HepG2 (cell line): Measurements from ENCODE around the gene SCFD1. TPM values are rescaled to one million over a fixed set of nuclear protein-coding genes. Genes with fewer than 3 reads are reported as not detected.
A peak's percentile ranks its signal among the peaks of the same experiment; 100 is the strongest.

Source experiments
- CBX1 ChIP-seq: IDR thresholded peaks from one replicate; pipeline ENCODE4 v1.6.1; 2016; ENCODE audit warnings: antibody characterized with exemption, low read depth
- CENPBD1 ChIP-seq: sonication (generic); formaldehyde crosslinking; IDR thresholded peaks from 2 replicates; pipeline ENCODE4 v1.8.0; 2022; ENCODE audit warnings: missing genetic modification reagents, low read depth, mild to moderate bottlenecking, borderline replicate concordance
- CHD2 ChIP-seq: IDR thresholded peaks from 2 replicates; pipeline ENCODE4 v1.6.1; 2011; ENCODE audit warnings: low read depth, low read length, improper control_type of control experiment
- E2F5 ChIP-seq: sonication (generic); formaldehyde crosslinking; conservative IDR thresholded peaks from 2 replicates; pipeline ENCODE4 v1.4.0; 2020; ENCODE audit warnings: missing genetic modification reagents
- EHMT2 ChIP-seq: fragments of 200-600 bp; sonication (generic); IDR thresholded peaks from 2 replicates; pipeline ENCODE4 v1.7.0; 2017; ENCODE audit warnings: antibody characterized with exemption, low read depth, low read length, borderline replicate concordance
- FOXA3 ChIP-seq: IDR thresholded peaks from 2 replicates; pipeline ENCODE4 v1.6.1; 2016; ENCODE audit warnings: missing genetic modification reagents, missing compliant biosample characterization
- MAFG ChIP-seq: sonication (generic); formaldehyde crosslinking; IDR thresholded peaks from 2 replicates; pipeline ENCODE4 v1.5.1; 2020; ENCODE audit warnings: mild to moderate bottlenecking, missing genetic modification reagents
- NFATC3 ChIP-seq: sonication (generic); formaldehyde crosslinking; IDR thresholded peaks from 2 replicates; pipeline ENCODE4 v1.5.1; 2020; ENCODE audit warnings: mild to moderate bottlenecking, missing genetic modification reagents
- NR1H2 ChIP-seq: sonication (generic); formaldehyde crosslinking; IDR thresholded peaks from 2 replicates; pipeline ENCODE4 v1.8.1; 2022; ENCODE audit warnings: low read depth, missing genetic modification reagents, borderline replicate concordance
- PCBP1 ChIP-seq: fragments of 200-400 bp; formaldehyde crosslinking; IDR thresholded peaks from 2 replicates; pipeline ENCODE4 v1.6.1; 2017; ENCODE audit warnings: mild to moderate bottlenecking, low read depth, low read length, borderline replicate concordance
- POGK ChIP-seq: sonication (generic); formaldehyde crosslinking; conservative IDR thresholded peaks from 2 replicates; pipeline ENCODE4 v1.8.0; 2022; ENCODE audit warnings: mild to moderate bottlenecking, moderate library complexity, missing genetic modification reagents
- PRDM4 ChIP-seq: sonication (generic); formaldehyde crosslinking; IDR thresholded peaks from 2 replicates; pipeline ENCODE4 v1.9.0; 2021; ENCODE audit warnings: missing genetic modification reagents, borderline replicate concordance
- SALL1 ChIP-seq: sonication (generic); formaldehyde crosslinking; IDR thresholded peaks from 2 replicates; pipeline ENCODE4 v1.8.0; 2022; ENCODE audit warnings: mild to moderate bottlenecking, missing genetic modification reagents
- SOX6 ChIP-seq, 2 experiments: fragments of 450-650 bp in 1 of 2; sonication (generic) in 1 of 2; formaldehyde crosslinking in 1 of 2; IDR thresholded peaks; 2 replicates each; pipeline versions ENCODE4 v1.4.0 to v1.6.1; 2017 to 2020; ENCODE audit warnings: antibody characterized with exemption in 1 of 2, mild to moderate bottlenecking in 1 of 2, missing genetic modification reagents in 1 of 2
- SRF ChIP-seq: IDR thresholded peaks from 2 replicates; pipeline ENCODE4 v1.6.1; 2011; ENCODE audit warnings: mild to moderate bottlenecking, low read depth, low read length, moderate library complexity
- ZMAT5 ChIP-seq: sonication (generic); formaldehyde crosslinking; IDR thresholded peaks from 2 replicates; pipeline ENCODE4 v1.5.0; 2020; ENCODE audit warnings: mild to moderate bottlenecking, low read depth, missing genetic modification reagents, borderline replicate concordance
- ZNF124 ChIP-seq: sonication (generic); formaldehyde crosslinking; IDR thresholded peaks from 2 replicates; pipeline ENCODE4 v1.4.0; 2020; ENCODE audit warnings: missing genetic modification reagents
- ZNF558 ChIP-seq: sonication (generic); formaldehyde crosslinking; IDR thresholded peaks from 2 replicates; pipeline ENCODE4 v1.9.0; 2022; ENCODE audit warnings: mild to moderate bottlenecking, missing genetic modification reagents, borderline replicate concordance
- ZNF703 ChIP-seq: sonication (generic); formaldehyde crosslinking; IDR thresholded peaks from 2 replicates; pipeline ENCODE4 v1.5.1; 2020; ENCODE audit warnings: missing genetic modification reagents, mild to moderate bottlenecking, moderate library complexity, borderline replicate concordance
- ZUFSP ChIP-seq: sonication (generic); formaldehyde crosslinking; IDR thresholded peaks from 2 replicates; pipeline ENCODE4 v1.9.0; 2021; ENCODE audit warnings: missing genetic modification reagents, mild to moderate bottlenecking, borderline replicate concordance
- polyA plus RNA-seq, 8 experiments: library from polyadenylated mRNA; depleted of rRNA in 3 of 8; stranded (reverse) in 7 of 8; unstranded in 1 of 8; fragments of >200 nt; fragmentation: Illumina TruSeq in 4 of 8; extraction: Trizol in 4 of 8; gene quantifications; 2 replicates each; pipeline versions ENCODE4 v1.2.1 to v1.2.3, GENCODE V29; 2011 to 2016; ENCODE audit warnings: low read depth in 4 of 8, missing spikeins in 1 of 8, mixed read lengths in 1 of 8; ENCODE audit not compliant: insufficient read depth in 1 of 8
- total RNA-seq, 5 experiments: library from RNA; depleted of rRNA; stranded (reverse); fragments of >200 nt; fragmentation: Illumina TruSeq; extraction: Trizol; gene quantifications; 2 replicates each; pipeline ENCODE4 v1.2.3, GENCODE V29; 2016; ENCODE audit warnings: low read depth in 1 of 5

The SCFD1 gene
- total and polyA plus RNA-seq, 2 of the 13 experiments (the other 11 are each of a cell fraction or from before 2014, with no cell fraction given): 235 to 256 TPM

- TF ChIP-seq CENPBD1 (CRISPR knock-in tag) (no peak), ZUFSP (no peak), NR1H2 (CRISPR knock-in tag) (no peak; the same call in 1 of the 2 replicates), ZMAT5 (CRISPR knock-in tag) (no peak), ZNF558 (no peak), POGK (CRISPR knock-in tag) (peak; percentile 97), MAFG (CRISPR knock-in tag) (no peak), FOXA3 (CRISPR knock-in tag) (peak; percentile 87), ZNF703 (CRISPR knock-in tag) (no peak; the same call in 1 of the 2 replicates), ZNF124 (CRISPR knock-in tag) (no peak), NFATC3 (peak; percentile 97), CBX1 (peak; percentile 98), SRF (peak; percentile 65; the same call in 1 of the 2 replicates), SALL1 (CRISPR knock-in tag) (peak; percentile 100), EHMT2 (no peak), CHD2 (peak; percentile 41; the same call in 1 of the 2 replicates), SOX6 (IDR thresholded peaks at IDR 0.05) (no peak), SOX6 (CRISPR knock-in tag; IDR thresholded peaks at IDR 0.05) (peak; percentile 86), E2F5 (CRISPR knock-in tag) (peak; percentile 92), PCBP1 (peak; percentile 93; the same call in 1 of the 2 replicates), PRDM4 (CRISPR knock-in tag) (peak; percentile 91; the same call in 1 of the 2 replicates)
These were observed at the start of gene SCFD1 (continued) for GRCh38 chr14:30621940-30622830.
